ENCODE measurements around the gene FBXO47. TPM values are rescaled to one million over a fixed set of nuclear protein-coding genes. Genes with fewer than 3 reads are reported as not detected.
A peak's percentile ranks its signal among the peaks of the same experiment; 100 is the strongest.

FBXO47 gene
- total RNA-seq, 1 donor from 2014 or later: not detected

GRCh38 chr17:38905375-38905774 lies 61.8 kb downstream of the FBXO47 start:
- intact Hi-C loops (cut with micrococcal nuclease): no loop called here
- no peaks in the 10 kb centered on the region for H3K27me3 Mint-ChIP-seq
- no peak for TF ChIP-seq CTCF (IDR thresholded peaks at IDR 0.05)
- ChIA-PET CTCF (no interaction called here), POLR2A (interaction anchor here (0.6 kb wide), 2 partner anchors 51 to 201 kb away, joined by 4 read pairs; no protein-coding TSS in a partner anchor)
- ATAC-seq (ENCODE audit: low read depth) (peak; percentile 54), DNase-seq (no peak)
- peak overlapping the region; percentile 61 for H3K27ac Mint-ChIP-seq
- H3K9me3 Mint-ChIP-seq: no peaks in the 10 kb centered on the region
- peak overlapping the region; percentile 25 for H3K4me3 Mint-ChIP-seq
- peaks cover 54% of the 10 kb centered on the region for H3K36me3 Mint-ChIP-seq (ENCODE audit: low read depth)
- H3K4me1 Mint-ChIP-seq: peaks cover 50% of the 10 kb centered on the region

- peaks cover 49% of the 10 kb centered on the region for H3K36me3 Mint-ChIP-seq (ENCODE audit: low read depth)
- peak overlapping the region; percentile 61 for H3K27ac Mint-ChIP-seq
- H3K9me3 Mint-ChIP-seq: no peaks in the 10 kb centered on the region
- H3K27me3 Mint-ChIP-seq: no peaks in the 10 kb centered on the region
- intact Hi-C loops (cut with micrococcal nuclease): no loop called here
- ChIA-PET CTCF (no interaction called here), POLR2A (interaction anchor here (0.6 to 0.9 kb wide), 3 partner anchors 33 to 201 kb away, joined by 3 to 4 read pairs (median 3); partner anchors contain the start of gene RPL23)
- peaks cover 51% of the 10 kb centered on the region for H3K4me1 Mint-ChIP-seq
- no peak for TF ChIP-seq CTCF (IDR thresholded peaks at IDR 0.05)
- DNase-seq (no peak), ATAC-seq (ENCODE audit: low read depth) (no peak)
- no peak overlapping the region for H3K4me3 Mint-ChIP-seq
Observed at GRCh38 chr17:38904892-38905291, 62.3 kb downstream of the FBXO47 start.

GRCh38 chr17:38903404-38903803 lies 63.8 kb downstream of the FBXO47 start:
- no peak overlapping the region for H3K4me3 Mint-ChIP-seq
- ATAC-seq (ENCODE audit: low read depth) (no peak), DNase-seq (no peak)
- no peak overlapping the region for H3K27ac Mint-ChIP-seq
- no peaks in the 10 kb centered on the region for H3K9me3 Mint-ChIP-seq
- intact Hi-C loops (cut with micrococcal nuclease): no loop called here
- POLR2A ChIA-PET: interaction anchor here (0.7 to 1.0 kb wide), 2 partner anchors 10 to 40 kb away, joined by 3 read pairs; no protein-coding TSS in a partner anchor
- TF ChIP-seq CTCF (IDR thresholded peaks at IDR 0.05): no peak
- no peaks in the 10 kb centered on the region for H3K27me3 Mint-ChIP-seq
- CTCF ChIA-PET: no interaction called here
- peaks cover 48% of the 10 kb centered on the region for H3K36me3 Mint-ChIP-seq (ENCODE audit: low read depth)
- peaks cover 59% of the 10 kb centered on the region for H3K4me1 Mint-ChIP-seq

- ChIA-PET POLR2A (interaction anchor here (0.8 to 6.7 kb wide), 3 partner anchors 30 to 199 kb away, joined by 3 to 256 read pairs (median 85); partner anchors contain the start of genes LASP1 and RPL23), CTCF (interaction anchor here (1.5 kb wide), 1 partner anchor 82 kb away, joined by 5 read pairs; no protein-coding TSS in a partner anchor)
- peaks cover 52% of the 10 kb centered on the region for H3K4me1 Mint-ChIP-seq
- DNase-seq: no peak
- intact Hi-C loops (cut with micrococcal nuclease): no loop called here
- TF ChIP-seq CTCF (IDR thresholded peaks at IDR 0.05): no peak
- H3K4me3 Mint-ChIP-seq: no peak overlapping the region
- H3K36me3 Mint-ChIP-seq (ENCODE audit: low read depth): peaks cover 51% of the 10 kb centered on the region
- ATAC-seq (ENCODE audit: low read depth): no peak
- H3K9me3 Mint-ChIP-seq: no peaks in the 10 kb centered on the region
- H3K27ac Mint-ChIP-seq: peak overlapping the region; percentile 68
- no peaks in the 10 kb centered on the region for H3K27me3 Mint-ChIP-seq
Observed at GRCh38 chr17:38900978-38901656, 66.1 kb downstream of the FBXO47 start.

- Mint-ChIP-seq H3K4me3 (peak overlapping the region; percentile 55), H3K9me3 (no peaks in the 10 kb centered on the region), H3K36me3 (ENCODE audit: low read depth) (peaks cover 51% of the 10 kb centered on the region), H3K27me3 (no peaks in the 10 kb centered on the region), H3K27ac (peak overlapping the region; percentile 93), H3K4me1 (peaks cover 42% of the 10 kb centered on the region)
- ChIA-PET CTCF (interaction anchor here (0.7 to 3.4 kb wide), 3 partner anchors 14 to 32 kb away, joined by 3 to 21 read pairs (median 4); partner anchors contain the start of gene LASP1), POLR2A (interaction anchor here (0.6 to 6.7 kb wide), 19 partner anchors 8 to 253 kb away, joined by 3 to 256 read pairs (median 7); partner anchors contain the start of genes CWC25, FBXO47, LASP1 and LASP1NB)
- no peak for DNase-seq
- intact Hi-C loops (cut with micrococcal nuclease): loop anchor here (2.0 kb wide), 1 partner anchor 75 kb away; the partner anchor contains the start of gene CWC25
- no peak for ATAC-seq (ENCODE audit: low read depth)
- TF ChIP-seq CTCF (IDR thresholded peaks at IDR 0.05): no peak
Observed at GRCh38 chr17:38899421-38899820, 67.8 kb downstream of the FBXO47 start.
